Smooth muscle cell of the brain vasculature (primary cell): ENCODE measurements around the gene IRF5.

Experiments
- DNase-seq: peaks from one replicate; pipeline ENCODE4 v3.0.0-alpha.2; 2012; ENCODE audit warnings: low read depth, low spot score

The IRF5 gene

DNA sequence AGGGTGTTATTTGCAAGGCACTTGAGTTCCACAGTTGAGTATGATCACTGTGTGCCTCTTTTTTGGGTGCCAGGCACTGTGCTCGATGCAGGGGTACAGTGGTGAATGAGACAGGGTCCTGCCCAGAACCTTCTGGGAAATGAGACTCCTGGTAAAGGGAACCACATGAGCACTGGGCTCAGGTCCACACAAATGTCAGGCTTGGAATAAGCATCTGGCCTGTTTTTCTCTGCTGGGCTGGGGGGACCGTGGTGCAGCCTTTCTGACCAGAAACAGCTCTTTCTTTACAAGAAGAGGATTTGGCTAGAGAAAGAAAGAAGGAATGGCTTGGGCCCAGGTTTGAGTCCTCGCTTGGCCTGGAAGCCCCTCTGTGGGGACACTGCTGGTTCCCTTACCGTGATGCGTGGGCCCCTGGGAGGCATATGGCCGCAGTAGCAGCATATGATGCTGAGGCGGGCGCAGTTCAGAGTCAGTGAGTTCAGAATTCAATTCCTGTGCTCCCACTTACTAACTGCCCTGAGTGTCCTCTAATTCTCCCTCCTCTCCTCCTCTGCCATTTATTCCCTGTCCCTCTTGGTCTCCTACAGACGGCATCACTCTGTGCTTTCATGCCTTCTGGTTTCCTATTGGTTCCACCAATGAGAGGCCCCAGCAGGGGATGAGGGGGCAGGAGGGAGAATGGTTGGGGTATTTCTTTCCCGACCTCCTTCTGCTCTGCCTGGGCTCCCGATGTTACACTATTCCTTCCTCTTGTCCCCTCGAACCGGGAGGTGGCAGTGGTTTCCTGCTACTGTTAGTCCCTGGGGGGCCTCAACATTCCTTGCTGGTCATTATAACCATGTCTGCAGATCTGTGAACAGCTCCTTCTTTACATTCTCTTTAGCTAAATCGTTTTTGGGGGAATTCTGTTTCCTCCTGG is 17.6 kb upstream of the IRF5 start:
- DNase-seq, result no peak

DNA sequence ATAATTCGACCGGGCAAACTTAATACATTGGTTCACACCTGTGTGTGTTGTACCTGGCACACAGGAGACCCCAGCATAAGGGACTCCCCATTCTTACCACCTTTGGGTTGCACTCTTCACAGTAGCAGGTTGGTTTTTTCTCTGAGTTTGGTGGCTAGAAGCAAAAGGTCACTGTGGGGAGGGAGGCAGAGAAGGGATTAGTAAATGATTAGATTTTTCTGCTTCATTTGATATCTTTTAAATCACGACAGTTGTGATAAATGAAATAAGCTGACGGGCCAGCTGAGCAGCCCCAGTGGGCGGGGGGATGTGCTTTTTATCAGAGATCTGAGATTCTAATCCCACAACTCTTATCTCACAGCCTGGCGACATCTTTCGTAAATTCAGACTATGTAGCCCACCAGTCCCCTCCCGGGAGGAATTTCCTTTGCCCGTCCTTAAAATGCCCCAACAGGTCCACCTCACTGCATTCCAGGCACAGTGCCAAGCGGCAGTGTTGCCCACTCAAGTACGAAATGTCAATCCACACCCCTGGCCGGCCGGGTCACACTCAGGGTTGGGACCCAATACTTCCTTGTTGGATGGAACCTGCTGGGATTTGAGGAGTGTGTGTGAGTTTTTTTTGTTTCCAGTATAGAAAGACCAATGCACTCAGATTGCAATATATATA is 16.7 kb upstream of the IRF5 start:
- DNase-seq, result no peak

- DNase-seq, result no peak
Measured at GRCh38 chr7:128921866-128922440, 15.8 kb upstream of the IRF5 start.

DNA sequence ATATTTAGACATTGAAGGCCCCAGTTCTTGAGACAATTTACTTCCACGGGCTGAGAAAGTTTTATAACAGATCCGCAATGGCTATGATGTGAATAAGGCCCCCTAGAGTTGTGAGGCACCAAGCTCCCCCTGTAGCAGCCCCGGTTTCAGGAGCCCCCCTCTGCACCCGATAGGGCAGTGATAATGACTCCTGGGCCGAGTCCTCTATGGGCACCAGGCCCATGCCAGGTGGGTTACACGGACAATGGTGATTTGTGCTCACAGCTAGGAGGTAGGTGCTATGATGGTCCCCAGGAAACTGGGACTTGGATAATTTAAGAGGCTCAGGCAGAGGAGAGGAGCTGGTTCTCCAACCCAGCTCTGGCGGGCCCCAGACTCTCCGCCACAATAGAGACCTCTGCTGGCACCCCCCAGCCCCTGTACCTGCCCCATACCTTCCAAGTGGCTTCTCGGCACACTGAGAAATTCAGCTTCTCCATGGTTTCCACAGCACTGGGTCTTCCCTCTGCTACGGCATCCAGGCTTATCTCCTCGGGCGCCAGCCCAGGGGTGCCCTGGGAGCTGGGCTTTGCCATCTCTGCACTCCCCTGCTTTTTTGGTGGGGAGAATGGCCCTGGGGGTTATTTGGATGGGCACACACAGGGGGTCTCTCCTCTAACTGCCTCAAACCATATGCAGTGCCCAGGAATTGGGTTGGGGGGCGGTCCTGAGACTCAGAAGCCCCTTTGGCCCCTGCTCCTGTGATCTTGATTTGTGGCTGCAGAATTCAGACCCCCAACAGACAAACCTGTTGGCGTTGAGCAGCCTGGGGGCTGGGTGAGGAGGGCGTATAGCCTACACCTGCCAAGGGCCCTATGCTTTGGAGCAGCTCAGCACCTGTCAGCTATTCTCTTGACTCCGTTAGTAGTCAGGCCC is 15.0 kb upstream of the IRF5 start:
- no peak for DNase-seq

DNA sequence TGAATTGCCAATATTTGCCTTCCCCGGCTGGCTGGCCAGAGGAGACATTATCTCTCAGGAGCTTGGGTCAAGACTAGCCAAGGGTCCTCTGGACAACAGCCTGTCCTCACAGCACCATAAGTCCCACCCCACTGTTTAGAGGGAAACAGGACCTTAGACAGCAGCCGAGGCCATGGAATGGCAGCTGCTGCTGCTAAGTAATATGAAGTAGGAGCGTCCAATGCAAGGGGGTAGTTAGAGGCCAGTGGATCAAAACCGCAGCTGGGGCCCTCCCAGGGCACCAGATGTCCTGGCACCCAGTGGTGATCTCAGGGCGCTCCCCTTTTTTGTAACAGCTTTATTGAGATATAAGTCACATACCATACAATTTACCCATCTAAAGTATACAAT is 14.3 kb upstream of the IRF5 start:
- DNase-seq, result no peak

- no peak for DNase-seq
Measured at GRCh38 chr7:128924707-128925588, 12.8 kb upstream of the IRF5 start.

DNA sequence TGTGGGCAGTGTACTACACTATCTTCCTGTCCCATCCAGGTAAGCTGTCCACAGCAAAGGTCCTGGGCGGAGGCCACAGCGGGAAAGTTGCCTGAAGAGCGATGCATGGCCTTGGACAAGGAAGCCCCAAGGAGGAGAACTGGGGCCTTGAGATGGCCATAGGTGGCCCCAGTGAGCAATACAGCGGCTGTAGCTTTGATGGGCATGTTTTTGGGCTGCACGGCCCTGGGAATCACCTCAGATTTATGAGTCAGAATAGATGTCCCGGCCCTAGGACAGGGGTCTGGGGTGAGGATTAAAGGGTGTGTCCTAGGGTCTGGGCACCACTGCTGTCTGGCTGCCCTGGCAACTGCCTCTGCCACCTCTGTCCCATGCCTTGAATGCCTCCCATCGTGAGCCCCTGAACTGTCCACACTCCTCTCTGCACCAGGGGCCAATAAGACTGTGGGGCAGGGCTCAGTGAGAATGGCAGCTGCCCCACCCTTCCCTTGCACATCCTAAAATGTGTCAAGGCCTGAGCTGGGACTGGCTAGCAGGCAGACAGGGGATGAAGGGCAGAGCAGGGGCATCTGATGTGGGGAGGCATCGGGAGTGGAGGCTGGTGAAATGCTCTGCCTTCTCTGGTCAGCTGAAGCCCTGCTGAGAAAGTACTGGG is 9.4 kb upstream of the IRF5 start:
- no peak for DNase-seq

DNA sequence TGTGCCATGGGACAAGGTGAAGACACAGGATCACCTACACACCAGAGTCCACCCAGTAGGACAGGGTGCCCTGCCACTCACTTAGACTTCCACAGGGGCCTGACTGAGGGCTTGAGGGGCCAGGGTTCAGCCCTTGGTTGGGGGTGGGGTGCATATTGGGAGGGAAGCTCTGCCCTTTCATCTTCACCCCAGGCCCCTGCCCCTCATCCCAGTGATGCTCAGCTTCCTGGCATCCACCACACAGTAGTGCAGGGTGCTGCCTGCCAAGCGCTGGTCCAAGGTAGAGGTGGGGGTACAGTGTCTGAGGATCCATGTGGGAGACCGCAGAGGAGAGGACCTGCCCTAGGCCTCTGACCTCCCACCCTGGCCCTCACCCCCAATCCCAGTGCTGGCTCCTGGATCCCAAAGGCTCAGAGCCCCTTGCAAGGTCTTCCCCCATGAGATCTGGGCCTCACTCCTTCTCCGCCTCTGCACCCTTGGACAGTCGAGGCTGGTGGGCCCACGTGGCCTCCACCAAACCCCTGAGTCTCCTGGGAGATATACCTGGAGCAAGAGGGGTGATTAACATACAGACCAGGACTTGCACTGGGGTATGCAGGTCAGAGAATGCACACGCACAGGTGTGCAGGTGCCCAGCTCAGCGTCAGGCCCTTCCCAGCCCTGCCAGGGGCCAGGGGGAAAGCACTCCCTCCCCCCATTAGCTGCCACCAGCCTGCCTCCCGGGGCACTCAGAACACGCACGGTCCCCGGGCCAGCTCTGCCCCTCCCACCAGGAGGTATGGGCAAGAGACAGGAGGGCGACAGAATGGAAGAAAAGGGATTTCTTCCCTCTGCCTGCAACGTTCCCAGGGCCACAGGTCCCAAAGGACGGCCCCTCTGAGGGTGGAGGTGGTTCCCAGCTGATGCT is 8.6 kb upstream of the IRF5 start:
- DNase-seq, result no peak

GRCh38 chr7:128931190-128931798 is 6.4 kb upstream of the IRF5 start:
- no peak for DNase-seq

DNA sequence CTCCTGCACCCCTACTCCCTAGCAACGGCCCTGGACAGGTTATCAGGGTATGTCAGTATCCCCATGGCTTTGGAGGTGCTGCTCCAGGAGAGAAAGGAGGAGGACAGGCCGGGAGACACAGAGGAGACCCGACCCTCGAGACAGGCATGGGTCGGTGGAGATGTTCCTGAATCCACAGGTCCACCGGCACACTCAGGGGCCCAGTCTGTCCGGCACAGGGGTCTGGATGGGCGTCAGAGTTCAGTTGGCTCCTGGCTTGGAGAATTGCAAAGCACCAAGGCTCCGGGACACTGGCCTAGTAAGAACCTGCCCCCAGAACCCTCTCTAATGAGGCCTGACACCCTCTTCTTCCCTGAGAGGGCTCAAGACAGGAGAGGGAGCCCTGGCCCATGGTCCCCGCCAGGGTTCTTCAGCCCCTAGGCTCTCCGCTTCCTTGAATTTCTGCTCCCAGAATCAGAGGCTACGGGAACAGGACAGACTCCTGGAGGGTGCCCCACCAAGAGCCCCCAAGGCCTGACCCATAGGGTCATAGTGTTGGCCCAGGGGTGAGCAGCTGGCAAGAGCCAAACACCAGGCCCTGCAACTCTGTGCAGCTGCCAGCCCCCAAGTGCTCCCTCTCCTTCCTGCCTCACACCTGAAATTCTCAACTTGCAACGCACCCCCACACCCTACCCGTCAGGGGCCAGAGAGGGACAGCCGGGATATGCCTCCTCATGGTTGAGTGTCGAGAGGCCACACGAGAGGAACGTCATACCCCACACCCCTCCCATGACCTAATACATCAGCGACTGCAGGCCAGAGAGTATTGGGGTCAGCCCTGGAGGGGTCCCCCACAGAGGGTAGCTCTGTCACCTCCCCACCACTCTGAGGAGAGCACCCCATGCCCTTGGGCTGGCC is 5.5 kb upstream of the IRF5 start:
- DNase-seq, result no peak

GRCh38 chr7:128932862-128933179 is 4.9 kb upstream of the IRF5 start:
- no peak for DNase-seq

GRCh38 chr7:128933180-128933891 is 4.4 kb upstream of the IRF5 start:
- no peak for DNase-seq

DNA sequence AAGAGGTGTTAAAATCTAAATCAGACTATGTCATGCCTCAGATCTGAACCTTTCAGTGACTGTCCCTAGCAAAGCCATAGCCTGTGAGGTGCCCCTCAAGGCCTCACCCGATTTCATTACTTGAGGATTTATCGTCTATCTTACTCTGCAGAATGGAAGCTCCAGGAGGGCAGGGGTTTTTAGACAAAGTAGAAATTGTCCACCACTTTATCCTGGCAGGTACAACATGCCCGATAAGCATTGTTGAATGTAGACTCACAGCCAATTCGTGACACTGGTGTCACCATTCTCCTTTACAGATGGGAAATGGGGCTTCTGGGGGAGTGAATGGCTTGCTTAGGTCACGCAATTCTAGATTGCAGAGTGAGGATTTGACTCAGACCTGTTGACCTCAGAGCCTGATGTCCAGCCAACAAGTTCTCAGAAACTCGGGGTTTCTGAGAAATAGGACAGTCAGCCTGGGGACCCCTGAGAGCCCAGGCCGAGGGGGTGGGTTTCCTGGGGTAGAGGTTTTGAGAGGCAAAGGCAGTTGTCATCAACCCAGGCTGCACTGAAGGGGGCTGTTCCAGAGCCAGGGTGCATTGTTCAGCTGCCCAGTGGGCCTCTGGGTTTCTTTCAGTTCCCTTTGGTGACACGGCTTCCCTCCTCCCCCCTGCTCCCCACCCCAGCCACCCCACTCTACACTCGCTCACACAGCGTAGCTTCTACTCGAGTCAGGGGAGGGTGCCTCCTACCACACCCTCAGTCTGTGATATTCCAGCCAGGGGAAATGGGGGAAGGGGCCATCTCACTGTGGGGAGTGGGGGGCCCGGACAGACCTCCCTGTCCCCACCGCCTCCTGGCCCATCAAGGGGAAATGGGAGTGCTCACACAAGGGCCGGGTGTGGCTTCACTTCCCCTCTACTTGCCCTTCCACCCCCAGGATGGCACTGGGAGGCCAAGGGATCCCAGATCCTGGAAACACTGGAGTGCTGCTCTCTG is 3.1 kb upstream of the IRF5 start:
- DNase-seq, result no peak

DNA sequence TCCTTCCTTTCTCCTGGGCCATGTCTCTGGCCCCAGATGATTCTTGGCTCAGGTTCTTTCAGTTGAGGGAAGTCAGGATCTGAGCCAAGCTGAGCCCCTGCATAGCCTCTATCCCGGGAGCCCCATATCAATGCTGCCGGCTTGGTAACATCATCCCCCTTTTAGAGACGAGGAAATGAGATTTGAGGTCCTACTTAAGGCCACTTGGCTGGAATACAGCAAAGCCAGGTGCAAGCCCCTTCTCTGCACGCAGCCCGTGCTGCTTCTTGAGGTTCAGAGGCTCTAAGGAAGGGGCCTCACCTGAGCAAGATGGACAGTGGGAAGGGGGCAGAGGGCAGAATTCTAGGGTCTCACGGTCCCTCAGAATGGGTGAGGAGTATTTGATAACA is 2.4 kb upstream of the IRF5 start:
- no peak for DNase-seq

DNA sequence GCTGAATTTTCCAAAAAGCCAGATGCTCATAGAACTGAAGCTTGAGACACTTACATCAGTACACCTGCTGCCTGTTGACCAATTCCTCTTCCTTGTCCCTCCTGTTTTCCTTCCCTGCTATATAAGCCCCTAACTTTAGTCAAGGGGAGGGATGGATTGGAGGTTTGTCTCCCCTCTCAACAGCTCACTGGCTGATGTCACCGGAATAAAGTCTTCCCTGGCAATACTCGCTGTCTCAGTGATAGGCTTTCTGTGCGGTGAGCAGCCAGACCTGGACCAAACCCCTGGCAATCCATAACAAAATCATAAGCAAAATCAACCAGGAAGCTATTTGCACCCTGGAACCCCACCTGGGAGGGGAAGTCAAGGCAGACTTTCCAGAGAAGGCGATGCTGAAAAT is 929 bp upstream of the IRF5 start:
- no peak for DNase-seq

- DNase-seq, result no peak
Measured at GRCh38 chr7:128937271-128937646, 468 bp upstream of the IRF5 start.
